ENCODE results near the gene SOBP. TPM values are rescaled to one million over a fixed set of nuclear protein-coding genes. Genes with fewer than 3 reads are reported as not detected.

SOBP gene
- polyA plus RNA-seq, 2 of the 4 experiments (the other 2 are of a cell fraction) = 0.18 to 0.53 TPM

DNA sequence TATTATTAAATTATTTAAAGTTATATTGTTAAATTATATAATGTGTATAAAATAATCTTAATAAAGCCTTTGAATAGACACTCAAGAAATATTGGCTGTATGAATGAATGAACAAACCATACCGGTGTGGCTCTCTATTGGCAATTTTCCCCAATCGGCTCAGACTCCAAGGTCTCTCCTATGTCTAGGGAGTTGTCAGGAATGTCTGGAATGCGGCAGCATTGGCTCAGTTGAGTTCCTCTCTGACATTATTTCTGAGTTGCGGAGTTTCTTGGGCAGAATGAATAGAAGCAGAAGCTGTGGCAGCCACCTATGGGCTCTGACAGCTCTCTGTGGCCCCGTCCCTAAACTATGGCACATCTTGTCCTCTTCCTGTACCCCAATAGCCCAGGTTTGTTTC, 111.0 kb downstream of the SOBP start (continued):
- TF ChIP-seq, protein P1, sequence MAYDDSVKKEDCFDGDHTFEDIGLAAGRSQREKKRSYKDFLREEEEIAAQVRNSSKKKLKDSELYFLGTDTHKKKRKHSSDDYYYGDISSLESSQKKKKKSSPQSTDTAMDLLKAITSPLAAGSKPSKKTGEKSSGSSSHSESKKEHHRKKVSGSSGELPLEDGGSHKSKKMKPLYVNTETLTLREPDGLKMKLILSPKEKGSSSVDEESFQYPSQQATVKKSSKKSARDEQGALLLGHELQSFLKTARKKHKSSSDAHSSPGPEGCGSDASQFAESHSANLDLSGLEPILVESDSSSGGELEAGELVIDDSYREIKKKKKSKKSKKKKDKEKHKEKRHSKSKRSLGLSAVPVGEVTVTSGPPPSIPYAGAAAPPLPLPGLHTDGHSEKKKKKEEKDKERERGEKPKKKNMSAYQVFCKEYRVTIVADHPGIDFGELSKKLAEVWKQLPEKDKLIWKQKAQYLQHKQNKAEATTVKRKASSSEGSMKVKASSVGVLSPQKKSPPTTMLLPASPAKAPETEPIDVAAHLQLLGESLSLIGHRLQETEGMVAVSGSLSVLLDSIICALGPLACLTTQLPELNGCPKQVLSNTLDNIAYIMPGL (CRISPR knock-in tag; IDR thresholded peaks at IDR 0.05; ENCODE audit: borderline replicate concordance) = no peak
- TF ChIP-seq BHLHE40 (IDR thresholded peaks at IDR 0.05; ENCODE audit: low read depth, low read length) (no peak), SMC3 (IDR thresholded peaks at IDR 0.05) (no peak), CHD4 (IDR thresholded peaks at IDR 0.05; ENCODE audit: borderline replicate concordance) (no peak)
- TF ChIP-seq, protein P2, sequence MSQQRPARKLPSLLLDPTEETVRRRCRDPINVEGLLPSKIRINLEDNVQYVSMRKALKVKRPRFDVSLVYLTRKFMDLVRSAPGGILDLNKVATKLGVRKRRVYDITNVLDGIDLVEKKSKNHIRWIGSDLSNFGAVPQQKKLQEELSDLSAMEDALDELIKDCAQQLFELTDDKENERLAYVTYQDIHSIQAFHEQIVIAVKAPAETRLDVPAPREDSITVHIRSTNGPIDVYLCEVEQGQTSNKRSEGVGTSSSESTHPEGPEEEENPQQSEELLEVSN (IDR thresholded peaks at IDR 0.05; ENCODE audit: borderline replicate concordance, low read depth) = no peak

DNA sequence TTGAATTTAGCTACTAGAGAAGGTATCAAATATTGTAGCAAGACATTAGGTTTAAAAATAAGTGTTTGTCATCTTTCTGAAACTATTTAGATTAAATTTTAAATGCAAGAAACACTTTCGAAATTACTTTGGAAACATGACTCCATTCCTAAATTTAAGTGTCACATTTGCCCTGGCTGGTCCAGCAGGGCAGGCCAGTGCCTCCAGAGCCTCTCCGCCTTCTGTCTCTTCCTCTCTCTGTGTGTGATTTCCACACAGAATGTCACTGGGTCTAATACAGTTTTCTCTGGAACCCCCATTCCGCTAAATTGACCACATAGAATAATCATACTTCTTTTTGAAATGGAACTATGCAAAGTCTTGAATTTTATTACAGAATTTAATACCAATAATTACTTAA, 111.5 kb downstream of the SOBP start:
- no peak for FAIRE-seq
- H3K4me2 ChIP-seq = peak overlapping the region; percentile 72

More for the DNA sequence above, 111.5 kb downstream of the SOBP start:
- TF ChIP-seq RAD21 (conservative IDR thresholded peaks at IDR 0.05 in 1 of 2, IDR thresholded peaks at IDR 0.05 in 1 of 2) (no peak), JUN (IDR thresholded peaks at IDR 0.05) (no peak), EHF (CRISPR knock-in tag; IDR thresholded peaks at IDR 0.05) (no peak), JUNB (IDR thresholded peaks at IDR 0.05) (no peak), HOXB5 (CRISPR knock-in tag; IDR thresholded peaks at IDR 0.05) (no peak), RFX5 (IDR thresholded peaks at IDR 0.05) (no peak), HOXA7 (CRISPR knock-in tag; IDR thresholded peaks at IDR 0.05) (no peak), BHLHE40 (IDR thresholded peaks at IDR 0.05; ENCODE audit: low read depth, low read length) (no peak), KDM5A (IDR thresholded peaks at IDR 0.05) (no peak), GATA3 (IDR thresholded peaks at IDR 0.05; ENCODE audit: borderline replicate concordance) (no peak), POLR2A (IDR thresholded peaks at IDR 0.05; ENCODE audit: low read length) (no peak), ESRRA (IDR thresholded peaks at IDR 0.05; ENCODE audit: borderline replicate concordance, low read length) (no peak), ZFP36 (IDR thresholded peaks at IDR 0.05; ENCODE audit: borderline replicate concordance, partially characterized antibody) (no peak), ZNF302 (CRISPR knock-in tag; IDR thresholded peaks at IDR 0.05) (no peak), HOXB13 (CRISPR knock-in tag; IDR thresholded peaks at IDR 0.05; ENCODE audit: low read depth) (no peak), CBX2 (IDR thresholded peaks at IDR 0.05; ENCODE audit: borderline replicate concordance, low read depth) (no peak)
- TF ChIP-seq, protein P3, sequence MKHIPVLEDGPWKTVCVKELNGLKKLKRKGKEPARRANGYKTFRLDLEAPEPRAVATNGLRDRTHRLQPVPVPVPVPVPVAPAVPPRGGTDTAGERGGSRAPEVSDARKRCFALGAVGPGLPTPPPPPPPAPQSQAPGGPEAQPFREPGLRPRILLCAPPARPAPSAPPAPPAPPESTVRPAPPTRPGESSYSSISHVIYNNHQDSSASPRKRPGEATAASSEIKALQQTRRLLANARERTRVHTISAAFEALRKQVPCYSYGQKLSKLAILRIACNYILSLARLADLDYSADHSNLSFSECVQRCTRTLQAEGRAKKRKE (CRISPR knock-in tag; IDR thresholded peaks at IDR 0.05; ENCODE audit: low read depth) = no peak
- TF ChIP-seq, protein P4, sequence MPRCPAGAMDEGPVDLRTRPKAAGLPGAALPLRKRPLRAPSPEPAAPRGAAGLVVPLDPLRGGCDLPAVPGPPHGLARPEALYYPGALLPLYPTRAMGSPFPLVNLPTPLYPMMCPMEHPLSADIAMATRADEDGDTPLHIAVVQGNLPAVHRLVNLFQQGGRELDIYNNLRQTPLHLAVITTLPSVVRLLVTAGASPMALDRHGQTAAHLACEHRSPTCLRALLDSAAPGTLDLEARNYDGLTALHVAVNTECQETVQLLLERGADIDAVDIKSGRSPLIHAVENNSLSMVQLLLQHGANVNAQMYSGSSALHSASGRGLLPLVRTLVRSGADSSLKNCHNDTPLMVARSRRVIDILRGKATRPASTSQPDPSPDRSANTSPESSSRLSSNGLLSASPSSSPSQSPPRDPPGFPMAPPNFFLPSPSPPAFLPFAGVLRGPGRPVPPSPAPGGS (IDR thresholded peaks at IDR 0.05) = no peak
- TF ChIP-seq, protein P5, sequence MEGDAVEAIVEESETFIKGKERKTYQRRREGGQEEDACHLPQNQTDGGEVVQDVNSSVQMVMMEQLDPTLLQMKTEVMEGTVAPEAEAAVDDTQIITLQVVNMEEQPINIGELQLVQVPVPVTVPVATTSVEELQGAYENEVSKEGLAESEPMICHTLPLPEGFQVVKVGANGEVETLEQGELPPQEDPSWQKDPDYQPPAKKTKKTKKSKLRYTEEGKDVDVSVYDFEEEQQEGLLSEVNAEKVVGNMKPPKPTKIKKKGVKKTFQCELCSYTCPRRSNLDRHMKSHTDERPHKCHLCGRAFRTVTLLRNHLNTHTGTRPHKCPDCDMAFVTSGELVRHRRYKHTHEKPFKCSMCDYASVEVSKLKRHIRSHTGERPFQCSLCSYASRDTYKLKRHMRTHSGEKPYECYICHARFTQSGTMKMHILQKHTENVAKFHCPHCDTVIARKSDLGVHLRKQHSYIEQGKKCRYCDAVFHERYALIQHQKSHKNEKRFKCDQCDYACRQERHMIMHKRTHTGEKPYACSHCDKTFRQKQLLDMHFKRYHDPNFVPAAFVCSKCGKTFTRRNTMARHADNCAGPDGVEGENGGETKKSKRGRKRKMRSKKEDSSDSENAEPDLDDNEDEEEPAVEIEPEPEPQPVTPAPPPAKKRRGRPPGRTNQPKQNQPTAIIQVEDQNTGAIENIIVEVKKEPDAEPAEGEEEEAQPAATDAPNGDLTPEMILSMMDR (IDR thresholded peaks at IDR 0.05) = no peak
- TF ChIP-seq, protein P6, sequence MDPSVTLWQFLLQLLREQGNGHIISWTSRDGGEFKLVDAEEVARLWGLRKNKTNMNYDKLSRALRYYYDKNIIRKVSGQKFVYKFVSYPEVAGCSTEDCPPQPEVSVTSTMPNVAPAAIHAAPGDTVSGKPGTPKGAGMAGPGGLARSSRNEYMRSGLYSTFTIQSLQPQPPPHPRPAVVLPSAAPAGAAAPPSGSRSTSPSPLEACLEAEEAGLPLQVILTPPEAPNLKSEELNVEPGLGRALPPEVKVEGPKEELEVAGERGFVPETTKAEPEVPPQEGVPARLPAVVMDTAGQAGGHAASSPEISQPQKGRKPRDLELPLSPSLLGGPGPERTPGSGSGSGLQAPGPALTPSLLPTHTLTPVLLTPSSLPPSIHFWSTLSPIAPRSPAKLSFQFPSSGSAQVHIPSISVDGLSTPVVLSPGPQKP (IDR thresholded peaks at IDR 0.05; ENCODE audit: low read depth, low read length) = no peak
- H3K4me3 ChIP-seq = no peak overlapping the region
- ATAC-seq = no peak
- ChIA-PET POLR2A (no interaction called here), CTCF (interaction anchor here (1.5 kb wide), 1 partner anchor 11 kb away, joined by 8 read pairs; no protein-coding TSS in a partner anchor)
- DNase-seq (ENCODE audit: low read depth in 1 of 2, low spot score in 1 of 2) = no peak
- H3K27ac ChIP-seq = peak overlapping the region; percentile 55 to 75; a peak in 5 of 6 replicates
- H3K4me1 ChIP-seq = peaks cover 25% of the 10 kb centered on the region
- 86% methylated on average over 3 of the region's 3 CpGs for WGBS (ENCODE audit: missing lambda C conversion rate)
- H3K9me3 ChIP-seq = no peaks in the 10 kb centered on the region

Data from A549 (cell line).